HepG2 (cell line): ENCODE measurements around the gene DCK. TPM values are rescaled to one million over a fixed set of nuclear protein-coding genes. Genes with fewer than 3 reads are reported as not detected.

ENCODE experiments used
- AHR ChIP-seq: IDR thresholded peaks from 2 replicates; pipeline ENCODE4 v1.6.1; 2018; ENCODE audit warnings: missing genetic modification reagents, missing compliant biosample characterization
- FLYWCH1 ChIP-seq: sonication (generic); formaldehyde crosslinking; IDR thresholded peaks from 2 replicates; pipeline ENCODE4 v1.8.1; 2023; ENCODE audit warnings: mild to moderate bottlenecking, missing genetic modification reagents
- FOXA3 ChIP-seq: IDR thresholded peaks from 2 replicates; pipeline ENCODE4 v1.6.1; 2016; ENCODE audit warnings: missing genetic modification reagents, missing compliant biosample characterization
- KMT2A ChIP-seq: sonication (generic); formaldehyde crosslinking; IDR thresholded peaks from 2 replicates; pipeline ENCODE4 v1.4.0; 2020; ENCODE audit warnings: missing genetic modification reagents
- MAFG ChIP-seq: sonication (generic); formaldehyde crosslinking; IDR thresholded peaks from 2 replicates; pipeline ENCODE4 v1.5.1; 2020; ENCODE audit warnings: mild to moderate bottlenecking, missing genetic modification reagents
- MIXL1 ChIP-seq: IDR thresholded peaks from 2 replicates; pipeline ENCODE4 v1.6.1; 2016
- PHF21A ChIP-seq: sonication (generic); formaldehyde crosslinking; IDR thresholded peaks from 2 replicates; pipeline ENCODE4 v1.5.0; 2020; ENCODE audit warnings: mild to moderate bottlenecking, missing genetic modification reagents
- RNF2 ChIP-seq: fragments of 450-650 bp; conservative IDR thresholded peaks from 2 replicates; pipeline ENCODE4 v1.6.1; 2016; ENCODE audit warnings: low read depth
- RORA ChIP-seq: sonication (generic); formaldehyde crosslinking; IDR thresholded peaks from 2 replicates; pipeline ENCODE4 v1.5.0; 2020; ENCODE audit warnings: mild to moderate bottlenecking, missing genetic modification reagents, moderate library complexity
- SRSF1 ChIP-seq: fragments of 200-400 bp; formaldehyde crosslinking; optimal IDR thresholded peaks from 2 replicates; pipeline ENCODE3; 2017; ENCODE audit warnings: mild to moderate bottlenecking, low read depth, low read length, moderate library complexity
- U2AF2 ChIP-seq: fragments of 200-400 bp; formaldehyde crosslinking; IDR thresholded peaks from 2 replicates; pipeline ENCODE4 v1.6.1; 2017; ENCODE audit warnings: low read depth, mild to moderate bottlenecking, low read length
- ZNF251 ChIP-seq: sonication (generic); formaldehyde crosslinking; IDR thresholded peaks from 2 replicates; pipeline ENCODE4 v1.9.0; 2021; ENCODE audit warnings: mild to moderate bottlenecking, missing genetic modification reagents
- ZNF350 ChIP-seq: sonication (generic); formaldehyde crosslinking; IDR thresholded peaks from 2 replicates; pipeline ENCODE4 v1.4.0; 2020; ENCODE audit warnings: mild to moderate bottlenecking, low read depth, missing genetic modification reagents, borderline replicate concordance
- ZNF414 ChIP-seq: sonication (generic); formaldehyde crosslinking; IDR thresholded peaks from 2 replicates; pipeline ENCODE4 v1.5.0; 2020; ENCODE audit warnings: missing genetic modification reagents
- ZNF496 ChIP-seq: sonication (generic); formaldehyde crosslinking; IDR thresholded peaks from 2 replicates; pipeline ENCODE4 v1.8.1; 2023; ENCODE audit warnings: mild to moderate bottlenecking, moderate library complexity, missing genetic modification reagents; ENCODE audit not compliant: insufficient replicate concordance
- ZNF543 ChIP-seq: sonication (generic); formaldehyde crosslinking; IDR thresholded peaks from 2 replicates; pipeline ENCODE4 v1.4.0; 2020; ENCODE audit warnings: mild to moderate bottlenecking, missing genetic modification reagents
- ZNF629 ChIP-seq: sonication (generic); formaldehyde crosslinking; conservative IDR thresholded peaks from 2 replicates; pipeline ENCODE4 v1.5.0; 2020; ENCODE audit warnings: missing genetic modification reagents
- polyA plus RNA-seq, 8 experiments: library from polyadenylated mRNA; depleted of rRNA in 3 of 8; stranded (reverse) in 7 of 8; unstranded in 1 of 8; fragments of >200 nt; fragmentation: Illumina TruSeq in 4 of 8; extraction: Trizol in 4 of 8; gene quantifications; 2 replicates each; pipeline versions ENCODE4 v1.2.1 to v1.2.3, GENCODE V29; 2011 to 2016; ENCODE audit warnings: low read depth in 4 of 8, missing spikeins in 1 of 8, mixed read lengths in 1 of 8; ENCODE audit not compliant: insufficient read depth in 1 of 8
- total RNA-seq, 5 experiments: library from RNA; depleted of rRNA; stranded (reverse); fragments of >200 nt; fragmentation: Illumina TruSeq; extraction: Trizol; gene quantifications; 2 replicates each; pipeline ENCODE4 v1.2.3, GENCODE V29; 2016; ENCODE audit warnings: low read depth in 1 of 5
- TF ChIP-seq, protein P1 (sequence below): sonication (generic); formaldehyde crosslinking; IDR thresholded peaks from 2 replicates; pipeline ENCODE4 v1.4.0; 2020; ENCODE audit warnings: missing genetic modification reagents, borderline replicate concordance
- TF ChIP-seq, protein P2 (sequence below): sonication (generic); formaldehyde crosslinking; IDR thresholded peaks from 2 replicates; pipeline ENCODE4 v1.4.0; 2020; ENCODE audit warnings: missing genetic modification reagents, borderline replicate concordance
- TF ChIP-seq, protein P3 (sequence below): sonication (generic); formaldehyde crosslinking; IDR thresholded peaks from 2 replicates; pipeline ENCODE4 v1.4.0; 2020; ENCODE audit warnings: missing genetic modification reagents, borderline replicate concordance

Gene DCK
- total and polyA plus RNA-seq, 2 of the 13 experiments (the other 11 are each of a cell fraction or from before 2014, with no cell fraction given), result 5.7 to 21.8 TPM

DNA sequence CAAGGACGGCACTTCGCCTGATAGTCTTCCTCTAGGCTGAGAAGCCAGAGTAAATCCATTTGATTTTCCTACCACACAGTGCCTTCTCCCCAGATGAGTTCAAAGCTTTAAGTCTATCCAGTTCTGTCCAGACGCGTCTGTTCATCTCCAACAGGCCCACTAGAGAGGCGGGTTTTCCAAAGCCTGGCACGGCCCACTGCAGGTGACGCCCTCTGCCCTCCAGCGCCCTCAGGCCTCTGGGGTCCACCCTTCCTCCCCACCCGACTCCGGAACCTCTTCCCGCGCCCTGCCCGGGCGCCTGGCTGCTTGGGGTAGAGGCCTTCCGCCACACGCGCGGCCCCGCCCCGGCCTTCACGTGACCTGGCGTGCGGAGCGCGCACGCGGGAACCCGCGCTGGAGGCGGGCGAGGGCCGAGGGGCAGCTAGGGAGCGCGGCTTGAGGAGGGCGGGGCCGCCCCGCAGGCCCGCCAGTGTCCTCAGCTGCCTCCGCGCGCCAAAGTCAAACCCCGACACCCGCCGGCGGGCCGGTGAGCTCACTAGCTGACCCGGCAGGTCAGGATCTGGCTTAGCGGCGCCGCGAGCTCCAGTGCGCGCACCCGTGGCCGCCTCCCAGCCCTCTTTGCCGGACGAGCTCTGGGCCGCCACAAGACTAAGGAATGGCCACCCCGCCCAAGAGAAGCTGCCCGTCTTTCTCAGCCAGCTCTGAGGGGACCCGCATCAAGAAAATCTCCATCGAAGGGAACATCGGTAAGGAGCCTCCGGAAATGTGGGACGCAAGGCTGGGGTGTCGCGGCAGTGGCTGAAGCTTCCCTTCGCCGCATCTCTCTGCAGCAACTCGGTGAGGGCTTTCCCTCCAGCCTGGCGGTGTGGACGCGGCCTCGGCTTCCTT is at the start of gene DCK (continued):
- no peak for TF ChIP-seq ZNF496 (CRISPR knock-in tag)
- TF ChIP-seq ZNF350, result peak; percentile 26; the same call in 1 of the 2 replicates
- TF ChIP-seq ZNF629, result peak; percentile 21; the same call in 1 of the 2 replicates
- no peak for TF ChIP-seq ZNF414 (CRISPR knock-in tag)
- TF ChIP-seq KMT2A, result peak; percentile 87
- peak; percentile 20; the same call in 1 of the 2 replicates for TF ChIP-seq MAFG (CRISPR knock-in tag)
- TF ChIP-seq SRSF1, result no peak
- 0 out of 2 replicates have a peak, but pooled peaks have one; percentile 37 for TF ChIP-seq MIXL1 (CRISPR knock-in tag)
- TF ChIP-seq AHR (CRISPR knock-in tag), result no peak
- TF ChIP-seq PHF21A (CRISPR knock-in tag), result peak; percentile 77
- TF ChIP-seq FLYWCH1 (CRISPR knock-in tag), result peak; percentile 79; the same call in 1 of the 2 replicates
- TF ChIP-seq, protein P1, sequence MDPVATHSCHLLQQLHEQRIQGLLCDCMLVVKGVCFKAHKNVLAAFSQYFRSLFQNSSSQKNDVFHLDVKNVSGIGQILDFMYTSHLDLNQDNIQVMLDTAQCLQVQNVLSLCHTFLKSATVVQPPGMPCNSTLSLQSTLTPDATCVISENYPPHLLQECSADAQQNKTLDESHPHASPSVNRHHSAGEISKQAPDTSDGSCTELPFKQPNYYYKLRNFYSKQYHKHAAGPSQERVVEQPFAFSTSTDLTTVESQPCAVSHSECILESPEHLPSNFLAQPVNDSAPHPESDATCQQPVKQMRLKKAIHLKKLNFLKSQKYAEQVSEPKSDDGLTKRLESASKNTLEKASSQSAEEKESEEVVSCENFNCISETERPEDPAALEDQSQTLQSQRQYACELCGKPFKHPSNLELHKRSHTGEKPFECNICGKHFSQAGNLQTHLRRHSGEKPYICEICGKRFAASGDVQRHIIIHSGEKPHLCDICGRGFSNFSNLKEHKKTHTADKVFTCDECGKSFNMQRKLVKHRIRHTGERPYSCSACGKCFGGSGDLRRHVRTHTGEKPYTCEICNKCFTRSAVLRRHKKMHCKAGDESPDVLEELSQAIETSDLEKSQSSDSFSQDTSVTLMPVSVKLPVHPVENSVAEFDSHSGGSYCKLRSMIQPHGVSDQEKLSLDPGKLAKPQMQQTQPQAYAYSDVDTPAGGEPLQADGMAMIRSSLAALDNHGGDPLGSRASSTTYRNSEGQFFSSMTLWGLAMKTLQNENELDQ (CRISPR knock-in tag), result no peak
- TF ChIP-seq FOXA3 (CRISPR knock-in tag), result 0 out of 2 replicates have a peak, but pooled peaks have one; percentile 12
- no peak for TF ChIP-seq ZNF251
- TF ChIP-seq U2AF2, result no peak
- 0 out of 2 replicates have a peak, but pooled peaks have one; percentile 67 for TF ChIP-seq ZNF543 (CRISPR knock-in tag)
- TF ChIP-seq RNF2, result 0 out of 2 replicates have a peak, but pooled peaks have one; percentile 41
- TF ChIP-seq, protein P2, sequence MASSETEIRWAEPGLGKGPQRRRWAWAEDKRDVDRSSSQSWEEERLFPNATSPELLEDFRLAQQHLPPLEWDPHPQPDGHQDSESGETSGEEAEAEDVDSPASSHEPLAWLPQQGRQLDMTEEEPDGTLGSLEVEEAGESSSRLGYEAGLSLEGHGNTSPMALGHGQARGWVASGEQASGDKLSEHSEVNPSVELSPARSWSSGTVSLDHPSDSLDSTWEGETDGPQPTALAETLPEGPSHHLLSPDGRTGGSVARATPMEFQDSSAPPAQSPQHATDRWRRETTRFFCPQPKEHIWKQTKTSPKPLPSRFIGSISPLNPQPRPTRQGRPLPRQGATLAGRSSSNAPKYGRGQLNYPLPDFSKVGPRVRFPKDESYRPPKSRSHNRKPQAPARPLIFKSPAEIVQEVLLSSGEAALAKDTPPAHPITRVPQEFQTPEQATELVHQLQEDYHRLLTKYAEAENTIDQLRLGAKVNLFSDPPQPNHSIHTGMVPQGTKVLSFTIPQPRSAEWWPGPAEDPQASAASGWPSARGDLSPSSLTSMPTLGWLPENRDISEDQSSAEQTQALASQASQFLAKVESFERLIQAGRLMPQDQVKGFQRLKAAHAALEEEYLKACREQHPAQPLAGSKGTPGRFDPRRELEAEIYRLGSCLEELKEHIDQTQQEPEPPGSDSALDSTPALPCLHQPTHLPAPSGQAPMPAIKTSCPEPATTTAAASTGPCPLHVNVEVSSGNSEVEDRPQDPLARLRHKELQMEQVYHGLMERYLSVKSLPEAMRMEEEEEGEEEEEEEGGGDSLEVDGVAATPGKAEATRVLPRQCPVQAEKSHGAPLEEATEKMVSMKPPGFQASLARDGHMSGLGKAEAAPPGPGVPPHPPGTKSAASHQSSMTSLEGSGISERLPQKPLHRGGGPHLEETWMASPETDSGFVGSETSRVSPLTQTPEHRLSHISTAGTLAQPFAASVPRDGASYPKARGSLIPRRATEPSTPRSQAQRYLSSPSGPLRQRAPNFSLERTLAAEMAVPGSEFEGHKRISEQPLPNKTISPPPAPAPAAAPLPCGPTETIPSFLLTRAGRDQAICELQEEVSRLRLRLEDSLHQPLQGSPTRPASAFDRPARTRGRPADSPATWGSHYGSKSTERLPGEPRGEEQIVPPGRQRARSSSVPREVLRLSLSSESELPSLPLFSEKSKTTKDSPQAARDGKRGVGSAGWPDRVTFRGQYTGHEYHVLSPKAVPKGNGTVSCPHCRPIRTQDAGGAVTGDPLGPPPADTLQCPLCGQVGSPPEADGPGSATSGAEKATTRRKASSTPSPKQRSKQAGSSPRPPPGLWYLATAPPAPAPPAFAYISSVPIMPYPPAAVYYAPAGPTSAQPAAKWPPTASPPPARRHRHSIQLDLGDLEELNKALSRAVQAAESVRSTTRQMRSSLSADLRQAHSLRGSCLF, result no peak
- TF ChIP-seq RORA, result no peak
- TF ChIP-seq, protein P3, sequence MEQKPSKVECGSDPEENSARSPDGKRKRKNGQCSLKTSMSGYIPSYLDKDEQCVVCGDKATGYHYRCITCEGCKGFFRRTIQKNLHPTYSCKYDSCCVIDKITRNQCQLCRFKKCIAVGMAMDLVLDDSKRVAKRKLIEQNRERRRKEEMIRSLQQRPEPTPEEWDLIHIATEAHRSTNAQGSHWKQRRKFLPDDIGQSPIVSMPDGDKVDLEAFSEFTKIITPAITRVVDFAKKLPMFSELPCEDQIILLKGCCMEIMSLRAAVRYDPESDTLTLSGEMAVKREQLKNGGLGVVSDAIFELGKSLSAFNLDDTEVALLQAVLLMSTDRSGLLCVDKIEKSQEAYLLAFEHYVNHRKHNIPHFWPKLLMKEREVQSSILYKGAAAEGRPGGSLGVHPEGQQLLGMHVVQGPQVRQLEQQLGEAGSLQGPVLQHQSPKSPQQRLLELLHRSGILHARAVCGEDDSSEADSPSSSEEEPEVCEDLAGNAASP (CRISPR knock-in tag), result peak; percentile 88; the same call in 1 of the 2 replicates
